Heart left ventricle (tissue), 16 donors: ENCODE data around the gene STARD9. TPM values are rescaled to one million over a fixed set of nuclear protein-coding genes. Genes with fewer than 3 reads are reported as not detected.

Experiments
- ATAC-seq, 4 donors: fragments of 200-7000 bp; cut with Tn5 transposase; one replicate each; pipeline ENCODE4 v1.9.1; 2020 to 2022; ENCODE audit warnings: moderate library complexity in 4 of 4, mild to moderate bottlenecking in 3 of 4, moderate number of reproducible peaks in 1 of 4
- DNase-seq, 5 donors: peaks; one replicate each; pipeline ENCODE4 v3.0.0-alpha.2; 2020
- H3K27ac ChIP-seq, 12 donors: fragments of 200-600 bp; sonication (generic) in 4 of 12; one replicate each; pipeline versions ENCODE4 v1.5.0 to v1.8.0; 2016 to 2022; ENCODE audit warnings: mild to moderate bottlenecking in 2 of 12
- H3K27me3 ChIP-seq, 9 donors: fragments of 200-600 bp; sonication (generic) in 2 of 9; one replicate each; pipeline versions ENCODE4 v1.5.1 to v1.8.0; 2016 to 2022; ENCODE audit warnings: mild to moderate bottlenecking in 3 of 9
- H3K36me3 ChIP-seq, 9 donors: fragments of 200-600 bp; sonication (generic) in 2 of 9; one replicate each; pipeline versions ENCODE4 v1.5.0 to v1.8.0; 2018 to 2022; ENCODE audit warnings: mild to moderate bottlenecking in 2 of 9
- H3K4me1 ChIP-seq, 12 donors: fragments of 200-600 bp; sonication (generic) in 4 of 12; one replicate each; pipeline versions ENCODE4 v1.5.0 to v1.8.0; 2016 to 2022; ENCODE audit warnings: mild to moderate bottlenecking in 3 of 12
- H3K4me3 ChIP-seq, 12 donors: fragments of 200-600 bp; sonication (generic) in 4 of 12; one replicate each; pipeline versions ENCODE4 v1.5.0 to v1.8.0; 2017 to 2022; ENCODE audit warnings: mild to moderate bottlenecking in 9 of 12, moderate library complexity in 4 of 12
- H3K9me3 ChIP-seq, 12 donors: fragments of 200-600 bp; sonication (generic) in 4 of 12; one replicate each; pipeline versions ENCODE4 v1.5.0 to v1.8.0; 2016 to 2022; ENCODE audit warnings: mild to moderate bottlenecking in 1 of 12
- CTCF ChIP-seq, 12 donors: fragments of 200-600 bp; sonication (generic) in 4 of 12; IDR thresholded peaks; one replicate each; pipeline versions ENCODE4 v1.5.0 to v1.8.0; 2018 to 2022; ENCODE audit warnings: antibody characterized with exemption in 12 of 12, mild to moderate bottlenecking in 5 of 12
- POLR2A ChIP-seq, 2 donors: fragments of 450-650 bp; IDR thresholded peaks; one replicate each; pipeline ENCODE4 v1.6.1; 2017; ENCODE audit warnings: antibody characterized with exemption in 2 of 2, mild to moderate bottlenecking in 2 of 2, moderate library complexity in 2 of 2
- WGBS, 4 donors: extraction: QIAGEN DNeasy Blood & Tissue Kit in 2 of 4; methylation state at CpG; one replicate each; pipeline versions ENCODE4 v1.1.5 to v1.1.7; 2013 to 2018; 5-methylcytosine and 5-hydroxymethylcytosine counted together
- intact Hi-C, 10 donors: fragments of 100-400 bp; cut with DNase I; formaldehyde crosslinking; loops; one replicate each; pipeline versions ENCODE4 v1.11.1 to v1.14.2; 2022
- long read RNA-seq, 3 donors: library from polyadenylated mRNA; unstranded; transcript quantifications; one replicate each; pipeline ENCODE4 v2.0.0, GENCODE V29; 2020 to 2021
- polyA plus RNA-seq, 2 donors: library from polyadenylated mRNA; stranded (reverse); fragments of 200-250 nt; gene quantifications; one replicate each; pipeline ENCODE4 v1.2.3, GENCODE V29; 2013
- total RNA-seq, 9 donors: library from RNA; depleted of rRNA in 2 of 9; stranded (reverse); fragments of >200 nt in 2 of 9; fragmentation: NEBNext Ultra II Directional in 3 of 9; extraction: Animal tissue kit (Norgen Biotek cat#: 25700) in 3 of 9; gene quantifications; one replicate each; pipeline versions ENCODE4 v1.1.0 to v1.2.4, GENCODE V29; 2016 to 2023
- donor health status: ischemic (EF 13 %, LVEDD 7.1; RV severe dilation, severe dysfunction).
- donor health status: healthy with polysubstance abuse.
- donor health status: DM: no; HTN: yes; CAD: no.
- donor health status: DM: no; HTN: no; CAD: no.
- donor health status: ischemic (EF 25% LVEDD 6.9; RV normal size, moderate dysfunction).
- donor health status: ischemic (EF 25% LVEDD 5.7; RV mildly dilated, moderate dysfunction).
- donor health status: healthy.
- donor health status: DM: yes; HTN: yes; CAD: no.
- donor health status: ischemic (EF 35%, LVEDD 5.7; RV mildly dilated, moderate dysfunction).
- donor health status: nonischemic (EF 11% LVEDD 7.7; RV severe dilation, severe dysfunction).
- donor health status: DM: yes; HTN: yes; CAD: no.
- donor health status: PGD.
- donor health status: ischemic (EF 29% LVEDD 5.4; RV normal size, mild dysfunction).
- donor health status: nonischemic (EF 23%, LVEDD 6.1; RV moderate dilation, normal function).

Gene STARD9
- total RNA-seq (10 to 100 TPM in 1 of 9 donors, 1 to 10 TPM in 8; 4.3 to 10.3 (median 8.0) TPM), polyA plus RNA-seq (10 to 100 TPM in 1 of 2 donors, 1 to 10 TPM in 1; 3.7 to 11.1 TPM)
- long read RNA-seq, donor 1, partial matches to known transcripts: 2 of 2 reads
- long read RNA-seq, donor 1, other reads (novel, unspliced or antisense): 0 of 2 reads
- long read RNA-seq, donor 2, partial matches to known transcripts: 0 of 4 reads
- long read RNA-seq, donor 2, other reads (novel, unspliced or antisense): 4 of 4 reads
- long read RNA-seq, donor 3, partial matches to known transcripts: 3 of 6 reads
- long read RNA-seq, donor 3, other reads (novel, unspliced or antisense): 3 of 6 reads

- 0 to 2% (median 1%) methylated on average over 39 to 95 of the region's 95 CpGs for WGBS, 4 donors
- Histone ChIP-seq H3K27me3 (no peaks in the 10 kb centered on the region), H3K27ac (peak within 1 kb of the TSS; percentile 83 to 96 (median 90)), H3K9me3 (no peaks in the 10 kb centered on the region), H3K4me1 (peaks cover 0 to 50% (median 26%) of the 10 kb centered on the region in 12 donors), H3K36me3 (no peaks in the 10 kb centered on the region), H3K4me3 (peak within 1 kb of the TSS; percentile 63 to 98 (median 86))
- intact Hi-C loops: loop anchor here in 5 of 10 donors (5.0 to 10.0 kb wide), 5 partner anchors 69 to 303 kb away; partner anchors contain the start of genes GANC (in 1 of the 5) and TMEM87A (in 1 of the 5)
- DNase-seq (peak; percentile 98 to 99 (median 99)), ATAC-seq (peak; percentile 96 to 98 (median 97))
- peak in 1 of 2 donors; percentile 80 for TF ChIP-seq POLR2A (IDR thresholded peaks at IDR 0.05)
- peak in 2 of 12 donors; percentile 5 to 37 for TF ChIP-seq CTCF (IDR thresholded peaks at IDR 0.05)
Observed at GRCh38 chr15:42575188-42576039, at the start of gene STARD9. Gene STARD9 (plus strand): TSS chr15:42575606. CDS start chr15:42575716, 110 bp downstream.

GRCh38 chr15:42528970-42529369 is 46.4 kb upstream of the STARD9 start:
- Histone ChIP-seq H3K4me1 (no peaks in the 10 kb centered on the region), H3K4me3 (no peak overlapping the region), H3K27me3 (no peaks in the 10 kb centered on the region), H3K36me3 (peaks cover 0 to 95% (median 86%) of the 10 kb centered on the region in 9 donors), H3K9me3 (no peaks in the 10 kb centered on the region), H3K27ac (no peak overlapping the region)
- no peak for ATAC-seq
- 94 to 98% (median 95%) methylated on average over 3 of the region's 3 CpGs for WGBS, 4 donors
- intact Hi-C loops: no loop called here
- no peak for DNase-seq
- TF ChIP-seq CTCF (IDR thresholded peaks at IDR 0.05): no peak
- TF ChIP-seq POLR2A (IDR thresholded peaks at IDR 0.05): no peak

- no peaks in the 10 kb centered on the region for H3K4me1 ChIP-seq
- TF ChIP-seq POLR2A (IDR thresholded peaks at IDR 0.05): no peak
- no peak for TF ChIP-seq CTCF (IDR thresholded peaks at IDR 0.05)
- no peak for ATAC-seq
- H3K4me3 ChIP-seq: no peak overlapping the region
- DNase-seq: no peak
- no peaks in the 10 kb centered on the region for H3K9me3 ChIP-seq
- H3K27ac ChIP-seq: no peak overlapping the region
- 89 to 95% (median 93%) methylated on average over 1 of the region's 1 CpG for WGBS, 4 donors
- H3K36me3 ChIP-seq: peaks cover 0 to 95% (median 82%) of the 10 kb centered on the region in 9 donors
- intact Hi-C loops: no loop called here
- H3K27me3 ChIP-seq: no peaks in the 10 kb centered on the region
Observed at GRCh38 chr15:42533246-42533645, 42.2 kb upstream of the STARD9 start.
